ENCODE data around the gene INSC. TPM values are rescaled to one million over a fixed set of nuclear protein-coding genes. Genes with fewer than 3 reads are reported as not detected.
A peak's percentile ranks its signal among the peaks of the same experiment; 100 is the strongest.

Gene INSC
- total and polyA plus RNA-seq, 2 of the 4 experiments (the other 2 are of a cell fraction): 0.53 to 1.4 TPM

GRCh38 chr11:15146271-15147003 lies 31.7 kb downstream of the INSC start (continued):
- TF ChIP-seq, protein P1, sequence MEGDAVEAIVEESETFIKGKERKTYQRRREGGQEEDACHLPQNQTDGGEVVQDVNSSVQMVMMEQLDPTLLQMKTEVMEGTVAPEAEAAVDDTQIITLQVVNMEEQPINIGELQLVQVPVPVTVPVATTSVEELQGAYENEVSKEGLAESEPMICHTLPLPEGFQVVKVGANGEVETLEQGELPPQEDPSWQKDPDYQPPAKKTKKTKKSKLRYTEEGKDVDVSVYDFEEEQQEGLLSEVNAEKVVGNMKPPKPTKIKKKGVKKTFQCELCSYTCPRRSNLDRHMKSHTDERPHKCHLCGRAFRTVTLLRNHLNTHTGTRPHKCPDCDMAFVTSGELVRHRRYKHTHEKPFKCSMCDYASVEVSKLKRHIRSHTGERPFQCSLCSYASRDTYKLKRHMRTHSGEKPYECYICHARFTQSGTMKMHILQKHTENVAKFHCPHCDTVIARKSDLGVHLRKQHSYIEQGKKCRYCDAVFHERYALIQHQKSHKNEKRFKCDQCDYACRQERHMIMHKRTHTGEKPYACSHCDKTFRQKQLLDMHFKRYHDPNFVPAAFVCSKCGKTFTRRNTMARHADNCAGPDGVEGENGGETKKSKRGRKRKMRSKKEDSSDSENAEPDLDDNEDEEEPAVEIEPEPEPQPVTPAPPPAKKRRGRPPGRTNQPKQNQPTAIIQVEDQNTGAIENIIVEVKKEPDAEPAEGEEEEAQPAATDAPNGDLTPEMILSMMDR (conservative IDR thresholded peaks at IDR 0.05; ENCODE audit: low read depth, low read length): no peak

DNA sequence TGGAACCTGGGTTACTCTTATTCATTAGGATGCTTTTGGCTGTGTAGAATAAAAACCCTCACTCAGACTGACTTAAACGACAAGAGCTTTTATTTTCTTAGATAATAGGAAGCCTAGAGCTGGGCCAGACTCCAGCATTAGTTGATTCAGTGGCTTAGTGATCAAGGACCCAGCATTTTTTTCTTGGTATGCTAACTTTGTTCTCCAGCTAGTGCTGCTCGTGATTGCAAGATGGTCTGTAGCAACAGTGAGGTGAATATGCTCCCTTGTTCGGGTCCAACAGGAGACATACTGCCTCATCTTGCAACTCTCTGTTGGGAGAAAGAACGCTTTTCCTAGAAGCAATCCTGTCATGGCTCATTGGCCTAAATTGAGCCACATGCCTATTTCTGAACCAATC lies 33.4 kb downstream of the INSC start:
- in situ Hi-C loops (cut with MboI; ENCODE audit: low sequenced_read_pairs): no loop called here
- no peak overlapping the region for H2AFZ ChIP-seq (replicated peaks; ENCODE audit: low read length, poor library complexity)

More for the DNA sequence above, 33.4 kb downstream of the INSC start:
- Histone ChIP-seq H3K23ac (ENCODE audit: low read depth, low read length) (no peak overlapping the region), H4K20me1 (ENCODE audit: insufficient read depth, low read length) (no peaks in the 10 kb centered on the region), H2BK20ac (ENCODE audit: low read depth, low read length) (no peak overlapping the region), H3K56ac (ENCODE audit: extremely low read depth, insufficient read depth, low read length) (no peak overlapping the region), H3K4me2 (ENCODE audit: low read depth, low read length) (no peak overlapping the region), H3K9ac (ENCODE audit: low read depth, low read length) (no peak overlapping the region), H4K8ac (ENCODE audit: low read depth in 2 of 2, low read length in 2 of 2) (no peak overlapping the region), H3K14ac (replicated peaks; ENCODE audit: low read depth, low read length) (no peak overlapping the region), H3K4me3 (ENCODE audit: insufficient read depth, low read depth, low read length) (no peak overlapping the region), H4K91ac (ENCODE audit: insufficient read depth, low read depth, low read length) (no peak overlapping the region), H3K27ac (ENCODE audit: insufficient read depth, low read length) (no peak overlapping the region), H3K9me3 (ENCODE audit: control insufficient read depth, insufficient read depth, low read length) (no peaks in the 10 kb centered on the region), H3K27me3 (ENCODE audit: control insufficient read depth, insufficient read depth, low read length) (no peaks in the 10 kb centered on the region), H2AK9ac (replicated peaks; ENCODE audit: low read depth, low read length, poor library complexity) (no peak overlapping the region), H2BK15ac (ENCODE audit: low read depth, low read length) (no peak overlapping the region), H2AK5ac (ENCODE audit: low read depth, low read length) (no peak overlapping the region), H2BK120ac (ENCODE audit: low read depth, low read length) (no peak overlapping the region), H3K79me1 (ENCODE audit: low read depth in 1 of 2, low read length in 2 of 2) (peaks cover 0 to 9% of the 10 kb centered on the region in 2 experiments; a peak in 1 of 4 replicates), H3K4me1 (ENCODE audit: control insufficient read depth, insufficient read depth, low read length) (peaks cover 2% of the 10 kb centered on the region; the same call in 1 of the 2 replicates), H3K9me1 (ENCODE audit: insufficient read depth, low read length) (peaks cover 10% of the 10 kb centered on the region), H4K5ac (ENCODE audit: low read depth, low read length) (no peak overlapping the region), H3K36me3 (ENCODE audit: control insufficient read depth, insufficient read depth, low read length) (no peaks in the 10 kb centered on the region), H3K18ac (ENCODE audit: low read depth, low read length) (no peak overlapping the region; the same call in 1 of the 2 replicates), H3K4ac (ENCODE audit: low read depth, low read length) (no peak overlapping the region), H2BK5ac (ENCODE audit: low read depth, low read length, poor library complexity, severe bottlenecking) (no peak overlapping the region)
- dilution Hi-C loops (cut with HindIII; ENCODE audit: low sequenced_read_pairs, unreplicated experiment) (no loop called here), intact Hi-C loops (cut with micrococcal nuclease) (no loop called here)
- no TSS peak for BruUV-seq (replicated peaks)
- ChIA-PET POLR2A (ENCODE audit: unreplicated experiment) (no interaction called here), CTCF (interaction anchor here (2.7 kb wide), 1 partner anchor 11 kb away, joined by 11 read pairs; no protein-coding TSS in a partner anchor)
- peak; percentile 56 for DNase-seq
- TF ChIP-seq CHD1 (IDR thresholded peaks at IDR 0.05; ENCODE audit: low read depth, low read length): no peak
- TF ChIP-seq, protein P2, sequence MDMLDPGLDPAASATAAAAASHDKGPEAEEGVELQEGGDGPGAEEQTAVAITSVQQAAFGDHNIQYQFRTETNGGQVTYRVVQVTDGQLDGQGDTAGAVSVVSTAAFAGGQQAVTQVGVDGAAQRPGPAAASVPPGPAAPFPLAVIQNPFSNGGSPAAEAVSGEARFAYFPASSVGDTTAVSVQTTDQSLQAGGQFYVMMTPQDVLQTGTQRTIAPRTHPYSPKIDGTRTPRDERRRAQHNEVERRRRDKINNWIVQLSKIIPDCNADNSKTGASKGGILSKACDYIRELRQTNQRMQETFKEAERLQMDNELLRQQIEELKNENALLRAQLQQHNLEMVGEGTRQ (IDR thresholded peaks at IDR 0.05; ENCODE audit: low read depth, low read length): peak; percentile 47; the same call in 1 of the 2 replicates
- WGBS, 2 experiments (ENCODE audit: extremely low coverage in 2 of 2, insufficient read length in 1 of 2): 92% methylated on average over 2 of the region's 4 CpGs; no CpG with 5 or more reads in 1 of the 2 experiments
- no peak for ATAC-seq (ENCODE audit: low read depth)
